ENCODE measurements around the gene LAMC1. TPM values are rescaled to one million over a fixed set of nuclear protein-coding genes. Genes with fewer than 3 reads are reported as not detected.

Gene LAMC1
- total RNA-seq, 2 donors from 2014 or later: 273 to 362 TPM

- no peaks in the 10 kb centered on the region for H3K4me1 ChIP-seq (ENCODE audit: control insufficient read depth in 1 of 2, low read depth in 2 of 2)
- DNase-seq (ENCODE audit: low spot score) (no peak), ATAC-seq (ENCODE audit: insufficient number of reproducible peaks, low FRiP score, low read depth) (no peak)
- no peaks in the 10 kb centered on the region for H3K9me3 ChIP-seq
- H3K4me3 ChIP-seq: no peak overlapping the region
- no peaks in the 10 kb centered on the region for H3K27me3 ChIP-seq (replicated peaks; ENCODE audit: insufficient read depth)
- no peak for TF ChIP-seq CTCF (IDR thresholded peaks at IDR 0.05)
- H3K27ac ChIP-seq: no peak overlapping the region
- H3K36me3 ChIP-seq: no peaks in the 10 kb centered on the region
Measured at GRCh38 chr1:183168308-183168707, 145.1 kb downstream of the LAMC1 start.

GRCh38 chr1:183173828-183174227 lies 150.6 kb downstream of the LAMC1 start:
- no peaks in the 10 kb centered on the region for H3K36me3 ChIP-seq
- H3K27me3 ChIP-seq (replicated peaks; ENCODE audit: insufficient read depth): no peaks in the 10 kb centered on the region
- H3K4me1 ChIP-seq (ENCODE audit: control insufficient read depth in 1 of 2, low read depth in 2 of 2): peaks cover 0 to 10% of the 10 kb centered on the region in 2 donors
- ATAC-seq (ENCODE audit: insufficient number of reproducible peaks, low FRiP score, low read depth) (no peak), DNase-seq (ENCODE audit: low spot score) (no peak)
- no peak overlapping the region for H3K4me3 ChIP-seq
- H3K27ac ChIP-seq: no peak overlapping the region
- no peaks in the 10 kb centered on the region for H3K9me3 ChIP-seq
- TF ChIP-seq CTCF (IDR thresholded peaks at IDR 0.05): no peak

GRCh38 chr1:183175631-183176030 lies 152.4 kb downstream of the LAMC1 start:
- Histone ChIP-seq H3K4me3 (no peak overlapping the region), H3K36me3 (no peaks in the 10 kb centered on the region), H3K4me1 (ENCODE audit: control insufficient read depth in 1 of 2, low read depth in 2 of 2) (peaks cover 13 to 28% of the 10 kb centered on the region in 2 donors), H3K27me3 (replicated peaks; ENCODE audit: insufficient read depth) (no peaks in the 10 kb centered on the region), H3K27ac (no peak overlapping the region), H3K9me3 (no peaks in the 10 kb centered on the region)
- ATAC-seq (ENCODE audit: insufficient number of reproducible peaks, low FRiP score, low read depth) (no peak), DNase-seq (ENCODE audit: low spot score) (no peak)
- no peak for TF ChIP-seq CTCF (IDR thresholded peaks at IDR 0.05)

GRCh38 chr1:183178545-183178944 lies 155.3 kb downstream of the LAMC1 start:
- Histone ChIP-seq H3K36me3 (no peaks in the 10 kb centered on the region), H3K4me3 (no peak overlapping the region), H3K9me3 (no peaks in the 10 kb centered on the region), H3K27ac (peak overlapping the region; percentile 45 to 87), H3K27me3 (replicated peaks; ENCODE audit: insufficient read depth) (no peaks in the 10 kb centered on the region), H3K4me1 (ENCODE audit: control insufficient read depth in 1 of 2, low read depth in 2 of 2) (peaks cover 14 to 44% of the 10 kb centered on the region in 2 donors)
- TF ChIP-seq CTCF (IDR thresholded peaks at IDR 0.05): no peak
- ATAC-seq (ENCODE audit: insufficient number of reproducible peaks, low FRiP score, low read depth): no peak
- no peak for DNase-seq (ENCODE audit: low spot score)

GRCh38 chr1:183179033-183179432 lies 155.8 kb downstream of the LAMC1 start:
- Histone ChIP-seq H3K27ac (peak overlapping the region; percentile 78 to 87), H3K4me1 (ENCODE audit: control insufficient read depth in 1 of 2, low read depth in 2 of 2) (peaks cover 14 to 44% of the 10 kb centered on the region in 2 donors), H3K36me3 (no peaks in the 10 kb centered on the region), H3K27me3 (replicated peaks; ENCODE audit: insufficient read depth) (no peaks in the 10 kb centered on the region), H3K9me3 (no peaks in the 10 kb centered on the region), H3K4me3 (no peak overlapping the region)
- no peak for TF ChIP-seq CTCF (IDR thresholded peaks at IDR 0.05)
- DNase-seq (ENCODE audit: low spot score) (no peak), ATAC-seq (ENCODE audit: insufficient number of reproducible peaks, low FRiP score, low read depth) (no peak)
